ENCODE measurements around the gene B4GALT3.

GRCh38 chr1:161176468-161177111, 717 bp downstream of the B4GALT3 start:
- TF ChIP-seq CTCF (IDR thresholded peaks at IDR 0.05; ENCODE audit: insufficient read depth, low read length) (no peak), POLR2AphosphoS5 (IDR thresholded peaks at IDR 0.05; ENCODE audit: low read depth) (no peak), SPI1 (IDR thresholded peaks at IDR 0.05; ENCODE audit: borderline replicate concordance, low read depth) (no peak), REST (IDR thresholded peaks at IDR 0.05; ENCODE audit: insufficient replicate concordance, low read depth) (no peak)

Data from HL-60 (cell line).